Adipocyte (in vitro differentiated cells): ENCODE results near the gene ST8SIA1.

Experiments used
- DNase-seq: peaks from one replicate; pipeline ENCODE4 v3.0.0-alpha.2; 2015; ENCODE audit warnings: low read depth
- H3K27me3 ChIP-seq: replicated peaks from 2 replicates; pipeline ENCODE4 v1.7.0; 2013; ENCODE audit warnings: mild to moderate bottlenecking, low read length, moderate library complexity; ENCODE audit not compliant: control insufficient read depth, insufficient read depth
- H3K36me3 ChIP-seq: 2 replicates; pipeline ENCODE4 v1.7.0; 2013; ENCODE audit warnings: low read length, mild to moderate bottlenecking, moderate library complexity; ENCODE audit not compliant: control insufficient read depth, insufficient read depth, severe bottlenecking
- H3K4me1 ChIP-seq: 2 replicates; pipeline ENCODE4 v1.7.0; 2013; ENCODE audit warnings: mild to moderate bottlenecking, low read length, moderate library complexity; ENCODE audit not compliant: control insufficient read depth, insufficient read depth
- H3K4me3 ChIP-seq: 2 replicates; pipeline ENCODE4 v1.7.0; 2013; ENCODE audit warnings: mild to moderate bottlenecking, low read length, moderate library complexity
- H3K9ac ChIP-seq: 2 replicates; pipeline ENCODE4 v1.7.0; 2013; ENCODE audit warnings: mild to moderate bottlenecking, low read length, moderate library complexity
- H3K9me3 ChIP-seq: 2 replicates; pipeline ENCODE4 v1.7.0; 2013; ENCODE audit warnings: mild to moderate bottlenecking, low read length, moderate library complexity; ENCODE audit not compliant: control insufficient read depth

Gene ST8SIA1

DNA sequence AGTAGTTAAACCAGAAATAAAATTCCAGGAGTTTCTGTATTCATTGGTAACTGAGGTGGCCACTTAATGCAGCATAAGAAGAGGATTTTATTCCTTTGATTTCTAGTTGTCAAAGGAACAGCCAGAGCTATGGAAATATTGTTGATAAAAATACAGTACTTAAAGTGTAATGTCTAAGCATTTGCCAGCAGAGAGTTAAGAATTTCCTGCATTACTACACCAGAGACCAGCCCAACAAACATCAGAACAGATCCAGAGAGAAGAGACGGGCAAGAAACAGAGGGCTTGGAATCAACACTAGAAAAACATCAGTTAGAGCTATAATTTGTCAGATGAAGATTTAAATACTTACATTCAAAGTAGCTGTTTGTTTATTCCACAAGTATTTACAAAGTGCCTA lies 77.9 kb downstream of the ST8SIA1 start:
- Histone ChIP-seq H3K27me3 (no peaks in the 10 kb centered on the region), H3K4me1 (peaks cover 4% of the 10 kb centered on the region), H3K9ac (peak overlapping the region; percentile 13), H3K4me3 (no peak overlapping the region), H3K36me3 (no peaks in the 10 kb centered on the region), H3K9me3 (no peaks in the 10 kb centered on the region)
- no peak for DNase-seq

DNA sequence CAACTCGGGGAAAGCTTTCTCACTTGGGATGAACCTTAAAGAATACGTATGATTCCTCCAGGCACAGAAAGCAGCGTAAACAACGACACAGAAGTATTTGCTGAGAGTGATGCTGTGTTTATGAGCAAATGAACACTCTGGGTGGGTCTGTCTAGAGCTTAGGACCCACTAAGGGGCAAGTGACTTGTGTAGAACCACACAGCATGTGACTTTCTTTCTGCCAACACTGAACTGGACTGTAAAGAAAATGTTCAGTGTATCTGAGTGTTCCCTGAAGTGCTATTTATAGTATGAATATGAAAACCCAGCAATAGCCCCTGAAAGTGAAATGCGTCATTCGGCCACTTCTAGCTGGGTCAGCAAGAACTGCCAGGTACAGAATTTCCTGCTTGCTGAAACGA lies 78.5 kb downstream of the ST8SIA1 start:
- Histone ChIP-seq H3K36me3 (no peaks in the 10 kb centered on the region), H3K4me3 (no peak overlapping the region), H3K9me3 (no peaks in the 10 kb centered on the region), H3K27me3 (no peaks in the 10 kb centered on the region), H3K4me1 (peaks cover 4% of the 10 kb centered on the region), H3K9ac (no peak overlapping the region)
- no peak for DNase-seq

DNA sequence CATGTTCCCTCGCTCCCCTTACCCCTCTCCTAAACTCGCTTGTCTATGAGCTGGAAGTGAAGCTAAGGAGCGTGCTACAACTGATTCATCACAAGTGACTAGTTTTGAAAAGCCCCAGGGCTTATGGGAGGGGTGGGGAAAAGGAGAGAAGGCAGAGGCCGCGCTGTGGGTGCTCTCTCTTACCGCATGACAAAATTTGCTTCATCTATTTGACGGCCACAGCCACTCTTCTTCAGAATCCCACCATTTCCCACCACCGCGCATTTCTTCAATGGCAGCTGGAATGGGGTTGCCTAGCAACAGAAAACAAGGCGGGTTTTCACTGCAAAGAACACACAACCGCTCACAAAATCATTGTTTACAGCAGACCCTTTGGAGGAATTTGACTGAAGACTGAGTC lies 79.4 kb downstream of the ST8SIA1 start:
- peak; percentile 66 for DNase-seq
- Histone ChIP-seq H3K27me3 (no peaks in the 10 kb centered on the region), H3K4me3 (no peak overlapping the region), H3K9ac (no peak overlapping the region), H3K9me3 (no peaks in the 10 kb centered on the region), H3K36me3 (no peaks in the 10 kb centered on the region), H3K4me1 (peaks cover 4% of the 10 kb centered on the region)

DNA sequence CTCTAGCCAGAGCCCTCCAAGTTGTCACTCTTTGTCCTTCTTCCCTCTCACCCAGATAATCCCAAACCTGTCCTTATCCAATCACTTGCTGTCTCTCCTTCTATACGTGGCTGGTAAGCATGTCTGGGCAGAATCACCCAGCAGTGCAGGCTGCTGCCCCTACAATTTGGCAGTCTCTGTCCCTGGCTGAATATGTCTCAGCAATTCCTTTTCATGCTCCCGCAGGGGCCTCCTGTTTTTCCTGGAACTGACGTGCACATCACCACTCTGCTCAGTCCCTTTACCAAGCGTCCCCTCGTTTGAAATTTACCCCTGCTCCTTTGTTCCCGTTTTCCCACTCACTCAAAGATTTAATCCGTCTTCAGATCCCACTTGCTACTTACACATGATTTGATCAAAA lies 80.0 kb downstream of the ST8SIA1 start:
- no peak overlapping the region for H3K4me3 ChIP-seq
- H3K36me3 ChIP-seq, result no peaks in the 10 kb centered on the region
- H3K9me3 ChIP-seq, result no peaks in the 10 kb centered on the region
- H3K4me1 ChIP-seq, result peaks cover 4% of the 10 kb centered on the region
- no peak for DNase-seq
- H3K27me3 ChIP-seq, result no peaks in the 10 kb centered on the region
- no peak overlapping the region for H3K9ac ChIP-seq

DNA sequence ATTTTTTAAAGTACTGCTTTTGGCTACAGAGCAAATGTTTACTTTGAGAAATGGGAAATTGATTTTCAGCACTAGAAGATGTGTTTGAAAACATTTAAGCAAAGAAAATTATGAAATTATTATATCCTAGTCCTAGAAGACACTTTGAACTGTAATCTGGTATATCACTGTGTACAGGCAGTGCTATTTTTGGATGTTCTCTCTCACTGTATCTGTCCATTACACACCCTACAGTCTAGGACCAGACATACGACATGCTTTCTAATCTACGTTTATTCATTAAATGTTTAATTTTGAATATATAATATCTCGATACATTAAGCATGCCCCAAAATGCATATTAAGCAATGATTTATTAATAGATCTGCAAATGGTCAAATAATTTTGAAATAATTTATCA lies 82.5 kb downstream of the ST8SIA1 start:
- Histone ChIP-seq H3K9ac (no peak overlapping the region), H3K9me3 (no peaks in the 10 kb centered on the region), H3K36me3 (no peaks in the 10 kb centered on the region), H3K4me1 (peaks cover 4% of the 10 kb centered on the region), H3K27me3 (no peaks in the 10 kb centered on the region), H3K4me3 (no peak overlapping the region)
- DNase-seq, result no peak

DNA sequence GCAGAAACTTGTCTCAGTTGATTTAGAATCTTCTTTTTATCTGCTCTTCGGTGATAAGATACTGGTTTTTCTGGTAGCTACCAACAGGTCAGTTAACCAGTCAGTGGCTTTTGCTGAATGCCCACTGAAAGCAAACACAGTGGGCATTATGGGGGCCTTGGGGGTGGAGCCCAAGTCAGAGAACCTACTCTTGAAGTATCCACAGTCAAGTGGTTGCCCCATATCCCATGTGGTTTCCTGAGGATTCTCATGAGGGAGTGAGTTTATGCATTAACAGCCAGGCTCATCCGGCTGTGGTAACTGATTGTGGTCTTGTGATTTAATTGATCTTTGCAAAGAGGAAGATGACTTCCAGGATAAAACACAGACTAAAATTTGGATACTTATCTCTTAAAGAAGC lies 83.7 kb downstream of the ST8SIA1 start:
- H3K27me3 ChIP-seq, result no peaks in the 10 kb centered on the region
- no peak overlapping the region for H3K4me3 ChIP-seq
- no peak for DNase-seq
- no peaks in the 10 kb centered on the region for H3K4me1 ChIP-seq
- H3K9ac ChIP-seq, result no peak overlapping the region
- H3K9me3 ChIP-seq, result no peaks in the 10 kb centered on the region
- no peaks in the 10 kb centered on the region for H3K36me3 ChIP-seq

DNA sequence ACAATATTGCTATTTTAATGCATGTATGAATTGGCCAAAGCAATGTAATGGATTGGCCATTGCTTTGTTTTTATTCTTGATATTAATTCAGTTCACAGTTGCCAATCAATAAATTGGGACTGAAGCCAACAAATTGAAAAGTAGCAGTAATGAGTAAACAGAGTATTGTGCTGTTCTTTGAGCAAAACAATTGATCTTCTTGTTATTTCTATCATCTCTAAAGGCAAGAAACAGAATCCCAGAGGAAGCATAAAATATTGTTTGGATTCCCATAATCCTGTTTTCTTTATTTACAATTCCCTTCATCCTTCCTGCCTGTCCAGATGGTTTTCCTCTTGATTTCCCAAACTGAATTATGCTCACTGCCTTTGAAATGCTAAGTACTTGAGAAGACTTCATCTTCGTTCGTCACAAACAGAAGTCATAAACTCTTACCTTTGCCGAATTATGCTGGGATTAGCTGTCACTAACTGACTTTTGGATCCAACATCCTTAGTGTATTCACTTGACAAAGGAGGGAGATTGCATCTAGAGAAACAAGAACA lies 85.9 kb downstream of the ST8SIA1 start:
- Histone ChIP-seq H3K9me3 (no peaks in the 10 kb centered on the region), H3K9ac (no peak overlapping the region), H3K4me1 (no peaks in the 10 kb centered on the region), H3K4me3 (no peak overlapping the region), H3K36me3 (no peaks in the 10 kb centered on the region), H3K27me3 (no peaks in the 10 kb centered on the region)
- DNase-seq, result no peak

DNA sequence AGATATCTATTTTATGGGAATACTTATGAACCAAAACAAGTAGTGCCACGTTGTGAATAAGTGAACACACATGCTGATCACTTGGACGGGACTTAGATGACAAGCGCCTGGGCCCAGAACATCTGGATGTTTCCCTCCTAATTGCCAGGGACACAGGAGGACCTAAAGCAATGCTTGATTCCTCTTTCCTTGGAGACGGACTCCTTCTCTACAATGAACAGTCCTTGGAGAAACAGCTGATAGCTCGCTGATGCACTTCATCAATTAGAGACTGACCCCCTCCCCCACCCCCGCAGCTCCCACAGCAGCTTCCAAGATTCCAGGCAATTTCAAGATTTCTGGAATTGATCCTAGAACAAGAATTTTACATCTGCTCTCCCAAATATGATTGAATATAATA lies 86.4 kb downstream of the ST8SIA1 start:
- Histone ChIP-seq H3K9ac (no peak overlapping the region), H3K4me3 (no peak overlapping the region)

DNA sequence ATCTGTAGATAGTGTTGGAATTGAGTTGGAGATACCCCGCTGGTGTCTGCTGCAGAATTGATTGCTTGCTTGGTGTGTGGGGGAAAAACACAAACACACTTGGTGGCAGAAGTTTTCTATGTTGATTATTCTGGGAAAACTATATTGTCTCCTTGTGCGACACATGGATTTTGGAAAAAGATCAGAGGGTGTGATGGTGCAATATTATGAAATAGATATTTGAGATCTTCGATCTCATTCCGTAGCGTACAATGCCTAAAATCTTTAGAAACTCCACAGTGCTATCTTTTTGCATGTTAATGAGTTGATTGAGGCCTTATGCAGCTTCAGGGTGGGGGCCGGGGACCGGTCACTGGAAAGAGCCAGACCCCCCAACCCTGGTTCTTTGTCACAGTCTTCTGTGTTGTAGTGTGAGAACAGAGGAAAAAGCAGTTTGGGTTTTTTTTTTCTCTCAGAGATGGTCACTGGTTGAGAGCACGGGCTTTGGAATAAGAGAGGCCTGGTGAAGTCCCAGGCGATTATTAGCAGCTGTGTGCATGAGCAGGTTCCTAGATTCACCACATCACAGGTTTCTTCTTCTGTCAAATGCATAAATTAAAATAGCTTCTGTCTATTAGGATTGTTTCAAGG lies 88.2 kb downstream of the ST8SIA1 start:
- H3K9me3 ChIP-seq, result no peaks in the 10 kb centered on the region
- H3K4me3 ChIP-seq, result no peak overlapping the region
- no peaks in the 10 kb centered on the region for H3K27me3 ChIP-seq
- H3K9ac ChIP-seq, result no peak overlapping the region
- no peaks in the 10 kb centered on the region for H3K4me1 ChIP-seq
- no peaks in the 10 kb centered on the region for H3K36me3 ChIP-seq
- DNase-seq, result no peak

More for the DNA sequence above, 86.4 kb downstream of the ST8SIA1 start:
- DNase-seq, result no peak
- no peaks in the 10 kb centered on the region for H3K9me3 ChIP-seq
- no peaks in the 10 kb centered on the region for H3K27me3 ChIP-seq
- no peaks in the 10 kb centered on the region for H3K36me3 ChIP-seq
- H3K4me1 ChIP-seq, result no peaks in the 10 kb centered on the region

DNA sequence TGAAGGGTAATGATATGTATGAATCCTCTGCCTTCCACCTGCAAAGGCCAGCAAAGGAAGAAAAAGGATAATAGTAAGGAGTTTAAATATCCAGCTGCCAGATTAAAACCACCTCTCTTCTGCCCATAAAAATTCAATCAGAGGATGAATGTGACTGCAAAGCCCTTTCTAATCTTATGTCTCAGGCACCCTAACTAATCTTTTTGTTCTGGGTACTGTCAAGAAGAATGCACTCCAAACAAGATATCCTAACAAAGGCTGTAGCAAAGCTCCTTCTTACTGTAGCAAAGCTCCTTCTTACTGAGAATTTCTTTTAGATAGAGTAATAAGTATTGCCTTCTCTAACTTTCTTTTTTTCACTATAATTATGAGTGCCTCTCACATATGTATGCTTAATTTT lies 91.8 kb downstream of the ST8SIA1 start:
- no peak overlapping the region for H3K4me3 ChIP-seq
- peaks cover 11% of the 10 kb centered on the region for H3K9me3 ChIP-seq
- H3K9ac ChIP-seq, result no peak overlapping the region
- H3K36me3 ChIP-seq, result no peaks in the 10 kb centered on the region
- H3K4me1 ChIP-seq, result no peaks in the 10 kb centered on the region
- H3K27me3 ChIP-seq, result no peaks in the 10 kb centered on the region
- no peak for DNase-seq

DNA sequence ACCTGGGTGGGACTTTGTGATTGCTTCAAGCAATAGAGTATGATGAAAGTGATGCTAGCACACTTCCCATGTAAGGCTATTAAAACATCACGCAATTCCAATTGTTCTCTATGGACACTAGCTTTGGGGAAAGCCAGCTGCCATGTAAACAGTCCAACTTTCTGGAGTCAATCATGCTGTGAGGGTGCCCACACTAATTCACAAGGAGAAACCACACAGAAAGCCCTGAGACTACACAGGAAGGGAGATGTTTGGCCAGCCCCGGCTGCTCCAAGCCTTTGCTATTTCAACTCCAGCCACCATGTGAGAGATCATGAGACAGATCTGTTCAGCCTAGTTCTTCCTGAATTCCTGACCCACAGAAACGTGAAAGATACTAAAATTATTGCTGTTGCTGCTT lies 96.3 kb downstream of the ST8SIA1 start:
- Histone ChIP-seq H3K36me3 (no peaks in the 10 kb centered on the region), H3K4me1 (peaks cover 9% of the 10 kb centered on the region), H3K4me3 (no peak overlapping the region), H3K27me3 (no peaks in the 10 kb centered on the region), H3K9me3 (peaks cover 11% of the 10 kb centered on the region), H3K9ac (no peak overlapping the region)
- DNase-seq, result no peak

DNA sequence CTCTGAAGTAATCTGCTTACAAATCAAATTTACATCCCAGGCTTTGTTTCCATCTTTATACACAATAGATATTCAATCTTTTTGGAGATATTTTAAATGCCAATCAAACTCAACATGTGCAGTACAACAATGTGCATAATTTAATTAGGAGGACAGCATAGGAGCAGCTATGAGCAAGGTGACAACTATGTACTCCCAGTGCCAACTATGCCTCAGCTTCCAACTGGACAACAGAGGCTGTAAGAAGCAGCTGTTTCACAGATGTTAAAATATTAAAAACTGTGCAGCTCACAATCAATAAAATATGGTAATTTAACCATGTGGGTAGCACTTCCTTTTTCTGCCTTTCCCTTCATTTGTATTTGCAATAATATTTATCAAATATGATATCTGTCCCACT lies 99.9 kb downstream of the ST8SIA1 start:
- Histone ChIP-seq H3K9me3 (peaks cover 7% of the 10 kb centered on the region), H3K36me3 (no peaks in the 10 kb centered on the region), H3K9ac (no peak overlapping the region), H3K4me1 (peaks cover 21% of the 10 kb centered on the region), H3K27me3 (no peaks in the 10 kb centered on the region), H3K4me3 (no peak overlapping the region)
- DNase-seq, result peak; percentile 80
